GM19023 (cell line): ENCODE results near the gene TNP2.
"Not testable (repeated sequence)": the region's sequence is repeated elsewhere in the genome, so short reads cannot be mapped to it uniquely, and the experiment has no call there.

Source experiments
- ATAC-seq: cut with Tn5 transposase; IDR thresholded peaks from one replicate; pipeline ENCODE4 v1.9.1; 2021; ENCODE audit warnings: mild to moderate bottlenecking, moderate library complexity; ENCODE audit not compliant: unreplicated experiment

TNP2 gene

GRCh38 chr16:11301645-11302501 lies 32.7 kb upstream of the TNP2 start:
- no peak for ATAC-seq

GRCh38 chr16:11300560-11300892 lies 31.4 kb upstream of the TNP2 start:
- no peak for ATAC-seq

- no peak for ATAC-seq
Measured at GRCh38 chr16:11299865-11300559, 30.9 kb upstream of the TNP2 start.

- ATAC-seq: not testable (repeated sequence)
Measured at GRCh38 chr16:11298950-11299547, 29.9 kb upstream of the TNP2 start.

- ATAC-seq: no peak
Measured at GRCh38 chr16:11298143-11298900, 29.2 kb upstream of the TNP2 start.

- peak; percentile 85 for ATAC-seq
Measured at GRCh38 chr16:11297492-11298142, 28.5 kb upstream of the TNP2 start.

GRCh38 chr16:11296706-11297491 lies 27.8 kb upstream of the TNP2 start:
- no peak for ATAC-seq

GRCh38 chr16:11296351-11296705 lies 27.2 kb upstream of the TNP2 start:
- no peak for ATAC-seq

- no peak for ATAC-seq
Measured at GRCh38 chr16:11295672-11296071, 26.5 kb upstream of the TNP2 start.

GRCh38 chr16:11292076-11292748 lies 23.1 kb upstream of the TNP2 start:
- no peak for ATAC-seq

GRCh38 chr16:11291091-11291703 lies 22.1 kb upstream of the TNP2 start:
- no peak for ATAC-seq

- ATAC-seq: no peak
Measured at GRCh38 chr16:11290102-11290893, 21.2 kb upstream of the TNP2 start.

GRCh38 chr16:11289696-11290095 lies 20.6 kb upstream of the TNP2 start:
- not testable (repeated sequence) for ATAC-seq

- no peak for ATAC-seq
Measured at GRCh38 chr16:11289202-11289601, 20.1 kb upstream of the TNP2 start.

GRCh38 chr16:11285842-11286241 lies 16.7 kb upstream of the TNP2 start:
- no peak for ATAC-seq

- ATAC-seq: no peak
Measured at GRCh38 chr16:11283820-11284248, 14.7 kb upstream of the TNP2 start.

- no peak for ATAC-seq
Measured at GRCh38 chr16:11280616-11281522, 11.7 kb upstream of the TNP2 start, which contains the start of gene PRM1. Gene PRM1 (minus strand): TSS chr16:11281330. CDS start chr16:11281238, 92 bp downstream.
